Esophagus squamous epithelium (tissue), 4 donors: ENCODE data around the gene ADGRL2.

Source experiments
- POLR2A ChIP-seq, 4 donors: fragments of 450-650 bp; IDR thresholded peaks; one replicate each; pipeline ENCODE4 v1.6.1; 2017; ENCODE audit warnings: antibody characterized with exemption in 4 of 4, mild to moderate bottlenecking in 4 of 4, moderate library complexity in 3 of 4
- TF ChIP-seq, protein P1 (sequence below), 6 experiments: fragments of 450-650 bp in 4 of 6; fragments of 200-600 bp in 2 of 6; sonication (generic) in 2 of 6; IDR thresholded peaks; one replicate each; pipeline ENCODE4 v1.5.1; 2016 to 2019; ENCODE audit warnings: antibody characterized with exemption in 6 of 6, mild to moderate bottlenecking in 4 of 6, moderate library complexity in 4 of 6

DNA sequence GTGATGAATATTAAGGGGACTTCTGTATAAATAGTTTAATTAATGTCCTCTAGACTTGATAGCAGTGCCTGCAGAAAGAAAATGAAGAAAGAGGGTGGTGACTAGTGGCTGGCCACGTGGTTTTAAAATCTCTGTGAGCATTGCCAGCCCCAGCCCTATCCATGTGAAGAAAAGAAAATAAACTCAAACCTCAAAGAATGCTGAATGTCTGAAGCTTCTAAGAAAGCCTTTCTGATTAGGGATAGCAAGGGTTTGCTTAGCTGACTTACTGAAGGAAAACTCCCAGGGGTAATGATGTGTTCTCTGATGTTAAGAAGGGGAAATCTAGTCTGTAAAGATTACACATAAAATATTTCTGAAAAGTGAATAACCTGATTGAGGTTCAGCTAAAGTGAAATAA is 31.8 kb downstream of the ADGRL2 start:
- TF ChIP-seq POLR2A (IDR thresholded peaks at IDR 0.05): no peak
- TF ChIP-seq, protein P1, sequence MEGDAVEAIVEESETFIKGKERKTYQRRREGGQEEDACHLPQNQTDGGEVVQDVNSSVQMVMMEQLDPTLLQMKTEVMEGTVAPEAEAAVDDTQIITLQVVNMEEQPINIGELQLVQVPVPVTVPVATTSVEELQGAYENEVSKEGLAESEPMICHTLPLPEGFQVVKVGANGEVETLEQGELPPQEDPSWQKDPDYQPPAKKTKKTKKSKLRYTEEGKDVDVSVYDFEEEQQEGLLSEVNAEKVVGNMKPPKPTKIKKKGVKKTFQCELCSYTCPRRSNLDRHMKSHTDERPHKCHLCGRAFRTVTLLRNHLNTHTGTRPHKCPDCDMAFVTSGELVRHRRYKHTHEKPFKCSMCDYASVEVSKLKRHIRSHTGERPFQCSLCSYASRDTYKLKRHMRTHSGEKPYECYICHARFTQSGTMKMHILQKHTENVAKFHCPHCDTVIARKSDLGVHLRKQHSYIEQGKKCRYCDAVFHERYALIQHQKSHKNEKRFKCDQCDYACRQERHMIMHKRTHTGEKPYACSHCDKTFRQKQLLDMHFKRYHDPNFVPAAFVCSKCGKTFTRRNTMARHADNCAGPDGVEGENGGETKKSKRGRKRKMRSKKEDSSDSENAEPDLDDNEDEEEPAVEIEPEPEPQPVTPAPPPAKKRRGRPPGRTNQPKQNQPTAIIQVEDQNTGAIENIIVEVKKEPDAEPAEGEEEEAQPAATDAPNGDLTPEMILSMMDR (IDR thresholded peaks at IDR 0.05): no peak
